Gastroesophageal sphincter (tissue), 4 donors: ENCODE data around the gene FGF14. TPM values are rescaled to one million over a fixed set of nuclear protein-coding genes. Genes with fewer than 3 reads are reported as not detected.

Experiments
- ATAC-seq: fragments of 150-250 bp; one replicate; pipeline ENCODE4 v1.9.1; 2016; ENCODE audit warnings: mild to moderate bottlenecking, moderate library complexity
- H3K27ac ChIP-seq, 4 donors: fragments of 200-600 bp; sonication (generic) in 3 of 4; 1 replicate in 3 of 4; 2 replicates in 1 of 4; pipeline ENCODE4 v1.5.1; 2016 to 2019
- H3K27me3 ChIP-seq: fragments of 200-600 bp; sonication (generic); one replicate; pipeline ENCODE4 v1.5.1; 2019
- H3K36me3 ChIP-seq, 2 donors: fragments of 200-600 bp; sonication (generic); one replicate each; pipeline ENCODE4 v1.5.1; 2019; ENCODE audit warnings: control low read depth in 1 of 2
- H3K4me1 ChIP-seq, 3 donors: fragments of 200-600 bp; sonication (generic); 1 replicate in 2 of 3; 2 replicates in 1 of 3; pipeline ENCODE4 v1.5.1; 2016 to 2019; ENCODE audit warnings: control low read depth in 2 of 3
- H3K4me3 ChIP-seq, 2 donors: fragments of 200-600 bp; sonication (generic); one replicate each; pipeline ENCODE4 v1.5.1; 2019; ENCODE audit warnings: mild to moderate bottlenecking in 1 of 2, moderate library complexity in 1 of 2
- H3K9me3 ChIP-seq, 3 donors: fragments of 200-600 bp; sonication (generic); one replicate each; pipeline ENCODE4 v1.5.1; 2017 to 2019; ENCODE audit warnings: control low read depth in 2 of 3
- EP300 ChIP-seq: sonication (generic); formaldehyde crosslinking; IDR thresholded peaks from one replicate; pipeline ENCODE4 v1.6.1; 2017; ENCODE audit warnings: antibody characterized with exemption, mild to moderate bottlenecking
- POLR2A ChIP-seq, 2 donors: fragments of 450-650 bp; IDR thresholded peaks; one replicate each; pipeline ENCODE4 v1.6.1; 2017; ENCODE audit warnings: antibody characterized with exemption in 2 of 2, mild to moderate bottlenecking in 2 of 2, moderate library complexity in 1 of 2
- POLR2AphosphoS5 ChIP-seq: sonication (generic); formaldehyde crosslinking; IDR thresholded peaks from one replicate; pipeline ENCODE4 v1.6.1; 2017; ENCODE audit warnings: antibody characterized with exemption
- WGBS, 2 donors: methylation state at CpG; one replicate each; pipeline ENCODE4 v1.1.5; 2018; ENCODE audit warnings: low coverage in 1 of 2; 5-methylcytosine and 5-hydroxymethylcytosine counted together
- total RNA-seq, 4 donors: library from RNA; depleted of rRNA; stranded (reverse); fragments of >200 nt; gene quantifications; one replicate each; pipeline ENCODE4 v1.1.0, GENCODE V29; 2016
- TF ChIP-seq, protein P1 (sequence below), 4 experiments: fragments of 200-600 bp in 2 of 4; fragments of 450-650 bp in 2 of 4; sonication (generic) in 1 of 4; IDR thresholded peaks; one replicate each; pipeline ENCODE4 v1.5.1; 2017 to 2019; ENCODE audit warnings: antibody characterized with exemption in 4 of 4, mild to moderate bottlenecking in 2 of 4, moderate library complexity in 2 of 4

Gene FGF14
- total RNA-seq, 4 donors from 2014 or later = 0.31 to 2.0 (median 0.95) TPM

DNA sequence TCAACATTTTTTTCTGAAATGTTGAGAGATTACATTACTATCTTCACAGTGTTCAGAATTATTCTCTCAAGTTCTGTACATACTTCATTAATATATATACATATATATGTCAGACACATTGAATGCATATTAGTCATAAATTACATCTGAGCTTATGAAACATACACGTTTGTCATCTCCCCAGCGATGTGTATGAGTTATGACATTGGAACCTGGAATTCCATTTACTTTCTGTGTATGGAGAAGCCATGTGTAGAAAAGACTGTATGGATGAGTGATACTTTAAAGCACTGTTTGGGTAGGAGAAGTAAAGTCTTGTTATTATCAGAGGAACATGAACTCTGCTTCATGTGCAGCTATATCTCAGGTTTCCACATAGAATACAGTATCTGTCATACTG, 167.2 kb downstream of the FGF14 start:
- TF ChIP-seq, protein P1, sequence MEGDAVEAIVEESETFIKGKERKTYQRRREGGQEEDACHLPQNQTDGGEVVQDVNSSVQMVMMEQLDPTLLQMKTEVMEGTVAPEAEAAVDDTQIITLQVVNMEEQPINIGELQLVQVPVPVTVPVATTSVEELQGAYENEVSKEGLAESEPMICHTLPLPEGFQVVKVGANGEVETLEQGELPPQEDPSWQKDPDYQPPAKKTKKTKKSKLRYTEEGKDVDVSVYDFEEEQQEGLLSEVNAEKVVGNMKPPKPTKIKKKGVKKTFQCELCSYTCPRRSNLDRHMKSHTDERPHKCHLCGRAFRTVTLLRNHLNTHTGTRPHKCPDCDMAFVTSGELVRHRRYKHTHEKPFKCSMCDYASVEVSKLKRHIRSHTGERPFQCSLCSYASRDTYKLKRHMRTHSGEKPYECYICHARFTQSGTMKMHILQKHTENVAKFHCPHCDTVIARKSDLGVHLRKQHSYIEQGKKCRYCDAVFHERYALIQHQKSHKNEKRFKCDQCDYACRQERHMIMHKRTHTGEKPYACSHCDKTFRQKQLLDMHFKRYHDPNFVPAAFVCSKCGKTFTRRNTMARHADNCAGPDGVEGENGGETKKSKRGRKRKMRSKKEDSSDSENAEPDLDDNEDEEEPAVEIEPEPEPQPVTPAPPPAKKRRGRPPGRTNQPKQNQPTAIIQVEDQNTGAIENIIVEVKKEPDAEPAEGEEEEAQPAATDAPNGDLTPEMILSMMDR (IDR thresholded peaks at IDR 0.05) = no peak
- TF ChIP-seq POLR2A (IDR thresholded peaks at IDR 0.05) (no peak), EP300 (no peak)
- Histone ChIP-seq H3K27me3 (no peaks in the 10 kb centered on the region), H3K27ac (no peak overlapping the region), H3K36me3 (no peaks in the 10 kb centered on the region), H3K4me1 (no peaks in the 10 kb centered on the region), H3K9me3 (no peaks in the 10 kb centered on the region), H3K4me3 (no peak overlapping the region)
- ATAC-seq = no peak
- WGBS, 2 donors = 86 to 94% methylated on average over 2 of the region's 2 CpGs

DNA sequence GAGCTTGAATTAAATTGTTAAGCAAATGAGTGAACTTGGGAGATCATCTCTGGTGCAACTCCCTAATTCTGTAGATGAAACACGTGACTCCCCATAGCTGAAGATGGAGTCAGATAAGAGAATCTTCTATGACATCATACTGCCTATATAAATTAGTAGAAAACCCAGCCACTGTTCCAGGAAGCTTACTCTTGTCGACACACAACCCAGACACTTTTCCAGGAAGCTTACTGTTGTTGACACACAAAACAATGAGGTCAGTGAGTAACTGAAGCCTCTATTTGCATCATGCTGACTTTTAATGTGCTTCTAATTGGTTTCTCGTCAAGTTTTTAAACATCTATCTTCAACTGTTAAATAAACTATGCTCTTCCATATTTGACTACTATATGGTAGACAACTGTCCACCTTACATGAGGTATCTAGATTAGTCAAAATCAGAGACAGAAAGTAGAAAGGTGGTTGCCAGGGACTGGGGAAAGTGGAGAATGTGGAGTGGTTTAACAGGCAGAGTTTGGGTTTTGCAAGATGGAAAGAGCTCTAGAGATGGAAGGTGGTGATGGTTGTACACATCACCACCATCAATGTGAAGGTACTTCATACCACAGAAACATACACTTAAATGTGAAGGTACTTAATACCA, 168.2 kb downstream of the FGF14 start:
- Histone ChIP-seq H3K36me3 (no peaks in the 10 kb centered on the region), H3K4me1 (no peaks in the 10 kb centered on the region), H3K27ac (no peak overlapping the region), H3K4me3 (no peak overlapping the region), H3K9me3 (no peaks in the 10 kb centered on the region), H3K27me3 (no peaks in the 10 kb centered on the region)
- TF ChIP-seq, protein P1 (IDR thresholded peaks at IDR 0.05) = no peak
- no peak for TF ChIP-seq EP300
- no peak for ATAC-seq
- 66 to 86% methylated on average over 1 to 3 of the region's 3 CpGs for WGBS, 2 donors

DNA sequence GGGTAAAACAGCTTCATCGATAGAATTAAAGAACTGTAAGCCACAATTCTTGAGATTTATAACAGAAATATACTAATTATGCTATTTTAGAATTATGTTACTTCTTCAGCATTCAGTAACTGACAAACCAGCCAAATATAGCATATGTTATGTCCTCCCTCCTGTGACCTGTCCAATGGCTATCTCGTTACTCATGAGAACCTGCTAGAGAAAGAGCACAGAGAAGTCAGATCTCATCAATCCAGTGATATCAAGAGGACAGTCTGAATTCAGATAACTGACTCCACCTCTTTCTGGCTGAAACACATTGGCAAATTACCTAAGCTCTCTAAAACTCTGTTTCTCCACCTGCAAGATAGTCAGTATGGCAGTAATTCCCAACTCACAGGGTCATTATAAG, 170.4 kb downstream of the FGF14 start:
- no peak for ATAC-seq

DNA sequence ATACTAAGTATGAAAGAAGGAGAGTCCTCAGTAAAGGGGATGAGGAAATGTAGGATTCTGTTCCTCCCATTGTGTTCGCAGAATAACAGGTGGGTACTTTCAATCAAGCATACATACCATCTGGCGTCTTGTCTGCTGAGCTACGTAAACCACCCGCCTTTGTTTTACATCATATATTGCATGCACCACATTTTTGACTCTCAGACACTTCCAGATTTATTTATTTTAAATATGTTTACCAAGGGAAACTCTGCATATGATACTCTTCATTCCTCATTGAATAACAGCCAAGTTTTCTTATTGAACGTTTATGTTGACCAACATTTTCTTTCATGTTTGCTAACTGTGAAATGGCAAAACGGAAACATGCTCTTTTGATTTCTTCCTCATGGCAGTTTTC, 174.1 kb downstream of the FGF14 start:
- no peak overlapping the region for H3K4me3 ChIP-seq

More for the DNA sequence above, 170.4 kb downstream of the FGF14 start:
- Histone ChIP-seq H3K27ac (no peak overlapping the region), H3K4me3 (no peak overlapping the region), H3K36me3 (no peaks in the 10 kb centered on the region), H3K27me3 (no peaks in the 10 kb centered on the region), H3K9me3 (no peaks in the 10 kb centered on the region), H3K4me1 (no peaks in the 10 kb centered on the region)
- WGBS, 2 donors = 35 to 47% methylated on average over 2 of the region's 2 CpGs
- TF ChIP-seq EP300 = no peak
- TF ChIP-seq, protein P1 (IDR thresholded peaks at IDR 0.05) = no peak
- no peak for TF ChIP-seq POLR2A (IDR thresholded peaks at IDR 0.05)
- no peak for TF ChIP-seq POLR2AphosphoS5

DNA sequence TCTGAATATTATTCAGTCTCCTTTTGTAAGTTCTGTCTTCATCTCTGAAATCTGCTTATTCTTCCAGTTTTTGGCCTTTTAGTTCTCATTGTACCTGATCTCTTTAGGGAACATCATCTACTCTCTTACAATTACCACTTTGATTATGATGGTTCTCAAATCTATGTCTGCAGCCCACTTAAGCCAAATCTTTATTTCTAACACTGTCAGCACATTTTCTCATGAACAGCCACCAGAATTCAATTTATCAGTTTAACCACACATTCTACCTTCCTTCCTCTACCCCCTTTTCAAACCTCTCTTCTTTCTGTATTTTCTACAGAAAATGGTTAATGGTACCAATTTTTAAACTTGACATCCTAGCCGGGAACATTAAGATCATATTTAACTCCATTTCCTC, 175.3 kb downstream of the FGF14 start:
- Histone ChIP-seq H3K9me3 (no peaks in the 10 kb centered on the region), H3K36me3 (no peaks in the 10 kb centered on the region), H3K27me3 (no peaks in the 10 kb centered on the region), H3K4me1 (no peaks in the 10 kb centered on the region), H3K4me3 (no peak overlapping the region), H3K27ac (no peak overlapping the region)
- TF ChIP-seq POLR2AphosphoS5 = no peak
- no peak for TF ChIP-seq EP300
- TF ChIP-seq POLR2A (IDR thresholded peaks at IDR 0.05) = no peak
- TF ChIP-seq, protein P1 (IDR thresholded peaks at IDR 0.05) = no peak
- WGBS, 2 donors = 73 to 78% methylated on average over 1 of the region's 1 CpG
- ATAC-seq = no peak

More for the DNA sequence above, 174.1 kb downstream of the FGF14 start:
- H3K27ac ChIP-seq = no peak overlapping the region
- H3K36me3 ChIP-seq = no peaks in the 10 kb centered on the region
- WGBS, 2 donors = 57 to 60% methylated on average over 6 of the region's 6 CpGs
- no peaks in the 10 kb centered on the region for H3K27me3 ChIP-seq
- H3K9me3 ChIP-seq = no peaks in the 10 kb centered on the region
- no peaks in the 10 kb centered on the region for H3K4me1 ChIP-seq
- TF ChIP-seq POLR2AphosphoS5 (no peak), EP300 (no peak), POLR2A (IDR thresholded peaks at IDR 0.05) (no peak)
- TF ChIP-seq, protein P1 (IDR thresholded peaks at IDR 0.05) = no peak
- no peak for ATAC-seq
